ENCODE measurements around the gene CNDP2.

GRCh38 chr18:74508366-74508765 is 12.2 kb downstream of the CNDP2 start:
- TF ChIP-seq CTCF (CRISPR knock-in tag; IDR thresholded peaks at IDR 0.05), result no peak
- no peak for TF ChIP-seq TCF7L2 (IDR thresholded peaks at IDR 0.05; ENCODE audit: low read depth, low read length)
- no peak for TF ChIP-seq HOMEZ (CRISPR knock-in tag; IDR thresholded peaks at IDR 0.05; ENCODE audit: low read depth)
- TF ChIP-seq ZHX2 (IDR thresholded peaks at IDR 0.05; ENCODE audit: low read depth), result no peak
- TF ChIP-seq ZHX2 (CRISPR knock-in tag; IDR thresholded peaks at IDR 0.05; ENCODE audit: borderline replicate concordance), result no peak
- TF ChIP-seq TCF7 (IDR thresholded peaks at IDR 0.05; ENCODE audit: low read depth), result no peak
- no peak for TF ChIP-seq SKI (IDR thresholded peaks at IDR 0.05; ENCODE audit: partially characterized antibody)
- TF ChIP-seq POLR2A (IDR thresholded peaks at IDR 0.05; ENCODE audit: insufficient read depth in 1 of 2, low read depth in 2 of 2, low read length in 2 of 2), result no peak
- TF ChIP-seq FOSL1 (CRISPR knock-in tag; IDR thresholded peaks at IDR 0.05; ENCODE audit: borderline replicate concordance), result no peak
- TF ChIP-seq EZH2 (conservative IDR thresholded peaks at IDR 0.05; ENCODE audit: low read depth, low read length), result no peak
- no peak for TF ChIP-seq TBL1XR1 (IDR thresholded peaks at IDR 0.05; ENCODE audit: borderline replicate concordance, low read length, partially characterized antibody)

Data from HepG2 (cell line).